Keratinocyte (primary cell): ENCODE results near the gene BAHCC1. TPM values are rescaled to one million over a fixed set of nuclear protein-coding genes. Genes with fewer than 3 reads are reported as not detected.

ENCODE experiments used
- DNase-seq: peaks from one replicate; pipeline ENCODE4 v3.0.0-alpha.2; 2011; ENCODE audit warnings: low read depth, missing footprints, low spot score
- FAIRE-seq: peaks from 2 replicates; lab custom pipeline; 2011; peaks lifted over from hg19 to GRCh38; lab: Jason Lieb, UNC
- H2AFZ ChIP-seq: 2 replicates; pipeline ENCODE4 v1.6.0; 2012; ENCODE audit warnings: low read length, control low read depth, inconsistent platforms; ENCODE audit not compliant: control insufficient read depth
- H3K27ac ChIP-seq: 2 replicates; pipeline ENCODE4 v1.5.1; 2011; ENCODE audit warnings: low read length; ENCODE audit not compliant: control insufficient read depth, insufficient read depth
- H3K27me3 ChIP-seq: 3 replicates; pipeline ENCODE4 v1.6.0; 2011; ENCODE audit warnings: low read length; ENCODE audit not compliant: control insufficient read depth, insufficient read depth; ENCODE audit errors: extremely low read depth
- H3K36me3 ChIP-seq, 2 experiments: 2 replicates in 1 of 2; 3 replicates in 1 of 2; pipeline ENCODE4 v1.5.1; 2011; ENCODE audit warnings: low read length in 2 of 2, mild to moderate bottlenecking in 1 of 2; ENCODE audit not compliant: control insufficient read depth in 2 of 2, insufficient read depth in 2 of 2; ENCODE audit errors: extremely low read depth in 1 of 2
- H3K4me1 ChIP-seq: 3 replicates; pipeline ENCODE4 v1.5.1; 2011; ENCODE audit warnings: low read length; ENCODE audit not compliant: control insufficient read depth, insufficient read depth; ENCODE audit errors: extremely low read depth
- H3K4me2 ChIP-seq: 3 replicates; pipeline ENCODE4 v1.6.0; 2011; ENCODE audit warnings: low read depth, low read length; ENCODE audit not compliant: control insufficient read depth, insufficient read depth; ENCODE audit errors: extremely low read depth
- H3K4me3 ChIP-seq, 3 experiments: fragments of 200-600 bp in 1 of 3; sonication (generic) in 1 of 3; 2 replicates in 2 of 3; 3 replicates in 1 of 3; pipeline ENCODE4 v1.5.1; 2011 to 2016; ENCODE audit warnings: low read length in 3 of 3, mild to moderate bottlenecking in 3 of 3, control low read depth in 2 of 3, inconsistent platforms in 1 of 3, low read depth in 1 of 3, mixed read lengths in 1 of 3, mixed run types in 1 of 3, moderate library complexity in 1 of 3; ENCODE audit not compliant: control insufficient read depth in 2 of 3, insufficient read depth in 2 of 3; ENCODE audit errors: extremely low read depth in 1 of 3
- H3K79me2 ChIP-seq: 2 replicates; pipeline ENCODE4 v1.6.0; 2012; ENCODE audit warnings: low read length; ENCODE audit not compliant: control insufficient read depth, insufficient read depth
- H3K9ac ChIP-seq: 3 replicates; pipeline ENCODE4 v1.6.0; 2011; ENCODE audit warnings: low read length; ENCODE audit not compliant: control insufficient read depth, insufficient read depth; ENCODE audit errors: extremely low read depth
- H3K9me1 ChIP-seq: 3 replicates; pipeline ENCODE4 v1.6.0; 2011; ENCODE audit warnings: low read length; ENCODE audit not compliant: control insufficient read depth, insufficient read depth; ENCODE audit errors: extremely low read depth
- H3K9me3 ChIP-seq: 2 replicates; pipeline ENCODE4 v1.5.1; 2012; ENCODE audit warnings: low read depth, low read length; ENCODE audit not compliant: control insufficient read depth
- H4K20me1 ChIP-seq: 3 replicates; pipeline ENCODE4 v1.6.0; 2011; ENCODE audit warnings: low read length; ENCODE audit not compliant: control insufficient read depth, insufficient read depth; ENCODE audit errors: extremely low read depth
- CTCF ChIP-seq, 3 experiments: IDR thresholded peaks in 1 of 3; conservative IDR thresholded peaks in 1 of 3; optimal IDR thresholded peaks in 1 of 3; 2 replicates in 2 of 3; 3 replicates in 1 of 3; pipeline versions ENCODE3 to v1.5.1; 2011; ENCODE audit warnings: low read length in 3 of 3, mild to moderate bottlenecking in 3 of 3, moderate library complexity in 2 of 3, control low read depth in 1 of 3, inconsistent platforms in 1 of 3; ENCODE audit not compliant: insufficient read depth in 2 of 3; ENCODE audit errors: extremely low read depth in 1 of 3
- EZH2 ChIP-seq: IDR thresholded peaks from one replicate; pipeline ENCODE4 v1.6.1; 2012; ENCODE audit warnings: inconsistent platforms, mild to moderate bottlenecking, low read length, moderate library complexity
- dilution Hi-C: fragments of 300-500 bp; cut with MboI; formaldehyde crosslinking; loops from one replicate; pipeline ENCODE4 v1.7.0; 2020; ENCODE audit warnings: low sequenced_read_pairs; ENCODE audit not compliant: extremely low pct_ligation_motif_present
- polyA plus RNA-seq, 5 experiments: library from polyadenylated mRNA; depleted of rRNA in 3 of 5; stranded (reverse) in 3 of 5; stranded (forward) in 1 of 5; unstranded in 1 of 5; fragments of >200 nt; gene quantifications; 1 replicate in 1 of 5; 2 replicates in 3 of 5; 3 replicates in 1 of 5; pipeline versions ENCODE4 v1.2.1 to v1.2.3, GENCODE V29; 2011 to 2012; ENCODE audit warnings: missing spikeins in 2 of 5, low read depth in 1 of 5, low replicate concordance in 1 of 5

Gene BAHCC1
- polyA plus RNA-seq, 1 donor (not counting 4 experiments of a cell fraction or from before 2014, with no cell fraction given), result 0.52 TPM

GRCh38 chr17:81428121-81428515, 32.9 kb downstream of the BAHCC1 start:
- FAIRE-seq (no peak), DNase-seq (no peak)
- Histone ChIP-seq H2AFZ (no peak overlapping the region), H3K27me3 (peaks cover 33% of the 10 kb centered on the region), H3K4me3 (no peak overlapping the region), H4K20me1 (peaks cover 6% of the 10 kb centered on the region), H3K4me1 (peaks cover 23% of the 10 kb centered on the region), H3K36me3 (no peaks in the 10 kb centered on the region), H3K4me2 (no peak overlapping the region), H3K9me3 (peaks cover 8% of the 10 kb centered on the region), H3K79me2 (no peaks in the 10 kb centered on the region), H3K9ac (no peak overlapping the region), H3K9me1 (no peaks in the 10 kb centered on the region), H3K27ac (no peak overlapping the region)
- TF ChIP-seq EZH2 (no peak), CTCF (optimal IDR thresholded peaks at IDR 0.05 in 1 of 3, IDR thresholded peaks at IDR 0.05 in 1 of 3, conservative IDR thresholded peaks at IDR 0.05 in 1 of 3; ENCODE audit: extremely low read depth in 1 of 3, insufficient read depth in 2 of 3, low read length in 3 of 3) (no peak)
- dilution Hi-C loops, result no loop called here

- H3K4me2 ChIP-seq, result no peak overlapping the region
- no peaks in the 10 kb centered on the region for H3K79me2 ChIP-seq
- H3K4me3 ChIP-seq, result no peak overlapping the region
- H3K36me3 ChIP-seq, result no peaks in the 10 kb centered on the region
- peaks cover 6% of the 10 kb centered on the region for H4K20me1 ChIP-seq
- peaks cover 8% of the 10 kb centered on the region for H3K9me3 ChIP-seq
- no peak overlapping the region for H3K9ac ChIP-seq
- H3K27ac ChIP-seq, result no peak overlapping the region
- no peaks in the 10 kb centered on the region for H3K9me1 ChIP-seq
- peaks cover 36% of the 10 kb centered on the region for H3K27me3 ChIP-seq
- FAIRE-seq (no peak), DNase-seq (no peak)
- H2AFZ ChIP-seq, result no peak overlapping the region
- peaks cover 20% of the 10 kb centered on the region for H3K4me1 ChIP-seq
- dilution Hi-C loops, result no loop called here
- TF ChIP-seq EZH2, result no peak
- no peak for TF ChIP-seq CTCF (optimal IDR thresholded peaks at IDR 0.05 in 1 of 3, IDR thresholded peaks at IDR 0.05 in 1 of 3, conservative IDR thresholded peaks at IDR 0.05 in 1 of 3; ENCODE audit: extremely low read depth in 1 of 3, insufficient read depth in 2 of 3, low read length in 3 of 3)
Observed at GRCh38 chr17:81428516-81428915, 33.3 kb downstream of the BAHCC1 start.
